Measurements from ENCODE around the gene TRIM77.
"Not testable (repeated sequence)": the region's sequence is repeated elsewhere in the genome, so short reads cannot be mapped to it uniquely, and the experiment has no call there.

The TRIM77 gene

GRCh38 chr11:89709999-89710398 is at the start of gene TRIM77:
Gene TRIM77 (plus strand): TSS chr11:89710299. CDS start chr11:89710299, 0 bp downstream.
- DNase-seq: not testable (repeated sequence)

DNA sequence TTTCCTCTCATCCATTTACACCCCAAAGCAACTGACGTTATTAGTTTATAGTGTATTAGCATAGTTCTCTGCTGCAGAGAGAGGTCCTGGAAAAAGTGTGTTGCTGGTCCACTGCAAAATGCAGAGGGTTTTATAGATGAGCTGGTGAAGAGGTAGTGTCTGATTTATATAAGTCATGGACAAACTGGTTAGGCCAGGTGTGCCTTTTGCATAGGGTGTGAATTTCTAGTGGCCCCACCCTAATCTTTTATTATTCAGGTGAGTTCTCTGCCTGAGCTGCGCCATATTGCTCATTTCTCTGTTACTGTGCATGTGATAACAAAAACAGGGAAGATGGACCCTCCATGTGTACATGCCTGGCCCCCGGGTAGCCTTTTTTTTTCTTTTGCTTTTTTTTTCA is 43.1 kb upstream of the TRIM77 start:
- no peak for DNase-seq

- not testable (repeated sequence) for DNase-seq
Observed at GRCh38 chr11:89668158-89668557, 41.9 kb upstream of the TRIM77 start.

GRCh38 chr11:89669586-89669985 is 40.5 kb upstream of the TRIM77 start:
- DNase-seq: not testable (repeated sequence)

DNA sequence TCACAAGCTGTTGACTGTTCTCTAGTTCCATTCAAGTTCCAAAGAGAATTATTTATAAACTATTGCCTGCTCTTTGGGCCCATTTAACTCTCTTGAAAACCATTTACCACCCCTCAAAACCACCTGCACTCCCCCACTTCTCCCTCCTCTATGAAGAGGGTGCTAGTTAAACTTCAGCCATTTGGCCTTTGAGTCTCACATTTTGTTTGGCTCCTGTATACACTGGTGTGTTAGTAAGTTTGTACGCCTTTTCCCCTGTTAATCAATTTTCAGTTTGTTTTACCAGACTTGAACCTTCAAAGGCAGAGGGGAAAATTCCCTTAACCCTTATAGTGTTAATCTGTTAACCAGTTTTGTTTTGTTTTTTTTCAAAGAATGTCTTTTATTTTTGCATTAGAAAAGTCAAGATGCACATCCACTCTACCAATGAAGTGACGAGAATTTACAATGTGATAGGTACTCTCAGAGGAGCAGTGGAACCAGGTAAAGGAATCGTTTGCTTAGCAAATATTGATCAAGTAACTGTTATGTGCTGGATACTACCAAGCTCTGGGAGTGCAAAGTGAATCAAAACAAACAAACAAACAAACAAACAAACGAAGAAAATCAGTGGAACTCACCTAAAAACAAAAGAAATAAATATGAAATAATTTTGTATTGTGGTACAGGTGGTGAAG is 40.0 kb upstream of the TRIM77 start:
- not testable (repeated sequence) for DNase-seq

DNA sequence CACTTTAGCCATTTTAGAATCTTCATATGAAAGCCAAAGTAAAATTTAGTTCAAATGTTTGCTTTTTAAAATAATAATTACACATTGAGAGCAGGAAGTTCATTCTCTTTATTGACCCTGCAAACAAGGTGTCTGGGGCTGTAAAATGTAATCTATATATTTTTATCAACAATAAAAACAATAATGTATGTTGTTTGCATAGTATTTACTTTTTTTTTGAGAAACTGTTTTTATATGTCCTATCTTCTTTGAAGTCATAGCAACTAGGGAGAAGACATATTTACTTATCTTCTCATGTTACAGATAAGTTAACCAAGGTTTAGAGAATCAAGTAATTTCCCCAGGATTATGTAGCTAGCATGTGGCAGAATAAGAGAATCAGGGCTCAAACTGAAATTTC is 37.6 kb upstream of the TRIM77 start:
- not testable (repeated sequence) for DNase-seq

GRCh38 chr11:89673380-89673779 is 36.7 kb upstream of the TRIM77 start:
- DNase-seq: not testable (repeated sequence)

DNA sequence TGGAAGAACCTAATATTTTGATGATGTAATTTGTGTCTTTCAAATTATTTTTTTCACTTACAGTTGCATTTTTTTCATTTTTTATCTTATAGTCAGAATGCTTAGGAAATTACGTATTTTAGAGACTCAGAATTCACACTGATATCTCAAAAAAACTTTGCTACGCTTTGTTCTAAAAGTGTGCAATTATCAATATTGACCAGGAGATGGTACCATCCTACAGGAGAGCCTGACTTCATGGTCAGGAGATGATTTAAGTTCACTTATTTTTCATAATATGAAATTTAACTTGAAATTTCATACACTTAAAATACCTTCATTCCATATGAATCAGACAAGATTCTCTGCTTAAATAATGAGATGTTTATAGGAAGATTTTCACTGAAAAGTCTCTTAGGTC is 34.7 kb upstream of the TRIM77 start:
- DNase-seq: not testable (repeated sequence)

DNA sequence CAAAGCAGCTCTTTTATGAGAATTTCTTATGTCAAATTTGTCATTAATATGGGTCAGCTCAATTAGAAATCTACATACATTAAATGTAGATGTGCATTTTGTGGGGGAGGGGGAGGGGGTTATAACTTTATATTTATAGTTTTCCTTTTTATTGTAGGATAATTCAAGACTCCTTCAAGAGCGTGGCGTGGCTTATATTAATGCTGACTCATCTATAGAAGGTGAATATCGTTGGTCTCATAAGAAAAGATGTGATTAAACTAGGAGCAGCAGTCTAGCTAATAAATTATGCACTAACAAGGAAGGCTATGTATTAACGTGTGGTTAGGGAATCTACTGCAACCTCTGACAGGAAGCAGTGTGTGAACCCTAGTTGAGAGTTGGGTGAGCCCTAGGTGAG is 34.2 kb upstream of the TRIM77 start:
- not testable (repeated sequence) for DNase-seq

- DNase-seq: not testable (repeated sequence)
Observed at GRCh38 chr11:89707080-89707479, 3.0 kb upstream of the TRIM77 start.

- DNase-seq: not testable (repeated sequence)
Observed at GRCh38 chr11:89724866-89725498, 14.9 kb downstream of the TRIM77 start.

DNA sequence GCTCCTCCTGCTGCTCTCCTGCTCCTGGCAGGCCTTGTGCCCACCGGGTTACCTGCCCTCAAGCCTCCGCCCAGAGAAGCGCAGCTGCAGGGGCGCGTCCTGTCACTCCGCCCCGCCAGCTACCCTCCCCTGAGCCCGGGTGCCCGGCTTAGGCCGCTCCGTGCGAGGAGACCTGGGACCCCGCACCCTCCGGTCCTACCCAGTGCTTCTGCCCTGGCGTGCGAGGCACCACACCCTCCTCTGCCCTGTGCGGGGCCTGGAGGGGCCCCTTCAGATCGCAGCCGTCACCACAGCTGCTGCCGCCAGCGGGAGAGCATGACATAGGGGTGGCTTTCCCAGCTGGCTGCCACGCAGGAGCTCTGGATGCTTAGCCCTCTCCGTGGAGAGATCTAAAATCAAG is 20.1 kb downstream of the TRIM77 start:
- DNase-seq: not testable (repeated sequence)

GRCh38 chr11:89736566-89736965 is 26.5 kb downstream of the TRIM77 start:
- DNase-seq: no peak

GRCh38 chr11:89737116-89737515 is 27.0 kb downstream of the TRIM77 start:
- no peak for DNase-seq

- not testable (repeated sequence) for DNase-seq
Observed at GRCh38 chr11:89741406-89741805, 31.3 kb downstream of the TRIM77 start.

DNA sequence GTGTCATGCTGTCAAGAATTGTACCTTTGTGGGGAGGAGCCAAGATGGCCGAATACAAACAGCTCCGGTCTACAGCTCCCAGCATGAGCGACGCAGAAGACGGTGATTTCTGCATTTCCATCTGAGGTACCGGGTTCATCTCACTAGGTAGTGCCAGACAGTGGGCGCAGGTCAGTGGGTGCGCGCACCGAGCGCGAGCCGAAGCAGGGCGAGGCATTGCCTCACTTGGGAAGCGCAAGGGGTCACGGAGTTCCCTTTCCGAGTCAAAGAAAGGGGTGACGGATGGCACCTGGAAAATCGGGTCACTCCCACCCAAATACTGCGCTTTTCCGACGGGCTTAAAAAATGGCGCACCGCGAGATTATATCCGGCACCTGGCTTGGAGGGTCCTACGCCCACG is 34.1 kb downstream of the TRIM77 start:
- not testable (repeated sequence) for DNase-seq

DNA sequence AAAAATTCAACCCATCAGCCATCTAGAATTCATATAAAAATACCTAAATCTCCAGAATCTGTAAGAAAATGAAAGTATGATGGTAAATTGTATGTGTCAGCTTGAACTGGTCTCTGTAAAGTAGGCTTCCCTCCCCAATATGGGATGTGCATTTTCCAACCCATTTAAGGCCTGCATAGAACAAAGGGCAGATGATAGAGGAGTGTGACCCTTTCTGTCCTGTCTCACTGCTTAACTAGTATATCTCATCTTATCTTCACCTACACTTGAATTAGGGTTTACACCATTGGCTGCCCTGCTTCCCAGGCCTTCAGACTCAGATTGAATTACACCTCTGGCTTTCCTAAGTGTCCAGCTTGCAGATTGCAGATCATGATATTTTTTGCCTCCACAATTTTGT is 40.7 kb downstream of the TRIM77 start:
- not testable (repeated sequence) for DNase-seq
